HepG2 (cell line): ENCODE data around the gene PODXL. TPM values are rescaled to one million over a fixed set of nuclear protein-coding genes. Genes with fewer than 3 reads are reported as not detected.

Experiments
- ATAC-seq: fragments of 200-7000 bp; cut with Tn5 transposase; 3 replicates; pipeline ENCODE4 v1.9.1; 2020; ENCODE audit warnings: mild to moderate bottlenecking, moderate library complexity
- BruUV-seq: library from RNA; stranded (reverse); fragments of 400-500 nt; replicated peaks from 2 replicates; lab custom pipeline; 2021; lab: Mats Ljungman, UMichigan
- CTCF ChIA-PET: fragments of 300-600 bp; formaldehyde crosslinking; extraction: SDS; loops from one replicate; lab custom pipeline; 2021; ENCODE audit warnings: low total read pairs, inconsistent platforms, low intra/inter-chr PET ratio; lab: Yijun Ruan, JAX
- POLR2A ChIA-PET: fragments of 350-600 bp; sonication (Branson Sonifier 250); formaldehyde crosslinking; loops from one replicate; lab custom pipeline; 2020; ENCODE audit warnings: antibody characterized with exemption, inconsistent platforms; lab: Yijun Ruan, JAX
- DNase-seq: peaks from one replicate; pipeline ENCODE4 v3.0.0-alpha.2; 2015; ENCODE audit warnings: low spot score
- FAIRE-seq: peaks from 3 replicates; lab custom pipeline; 2011; peaks lifted over from hg19 to GRCh38; lab: Jason Lieb, UNC
- H2AFZ ChIP-seq: one replicate; pipeline ENCODE4 v1.6.1; 2011; ENCODE audit warnings: low read length, inconsistent platforms
- H3K27ac ChIP-seq: fragments of 300-600 bp; 3 replicates; pipeline ENCODE4 v1.8.0; 2011; ENCODE audit warnings: mixed run types, mild to moderate bottlenecking, mixed read lengths, low read length, inconsistent platforms; ENCODE audit not compliant: insufficient read depth; ENCODE audit errors: extremely low read length
- H3K27me3 ChIP-seq, 2 experiments: fragments of 200-600 bp in 1 of 2; 2 replicates in 1 of 2; 3 replicates in 1 of 2; pipeline versions ENCODE4 v1.6.0 to v1.8.0; 2011; ENCODE audit warnings: low read length in 2 of 2, mild to moderate bottlenecking in 2 of 2, moderate library complexity in 2 of 2, inconsistent platforms in 1 of 2; ENCODE audit not compliant: insufficient read depth in 2 of 2, control insufficient read depth in 1 of 2
- H3K36me3 ChIP-seq, 2 experiments: fragments of 200-600 bp in 1 of 2; replicated peaks in 1 of 2; 2 replicates in 1 of 2; 3 replicates in 1 of 2; pipeline versions ENCODE4 v1.5.1 to v1.8.0; 2011; ENCODE audit warnings: low read length in 2 of 2, inconsistent platforms in 1 of 2; ENCODE audit not compliant: insufficient read depth in 2 of 2, control insufficient read depth in 1 of 2
- H3K4me1 ChIP-seq: 2 replicates; pipeline ENCODE4 v1.5.1; 2012; ENCODE audit warnings: low read length, inconsistent platforms; ENCODE audit not compliant: insufficient read depth
- H3K4me2 ChIP-seq: 2 replicates; pipeline ENCODE4 v1.6.0; 2011; ENCODE audit warnings: low read depth, low read length, inconsistent platforms
- H3K4me3 ChIP-seq, 3 experiments: fragments of 200-600 bp in 1 of 3; sonication (generic), shearing (Covaris generic) in 1 of 3; replicated peaks in 1 of 3; 2 replicates each; pipeline ENCODE4 v1.5.1; 2011 to 2016; ENCODE audit warnings: low read length in 3 of 3, inconsistent platforms in 2 of 3, low read depth in 2 of 3, mild to moderate bottlenecking in 2 of 3, control low read depth in 1 of 3, mixed read lengths in 1 of 3; ENCODE audit not compliant: insufficient read depth in 1 of 3
- H3K79me2 ChIP-seq: one replicate; pipeline ENCODE4 v1.6.1; 2011; ENCODE audit warnings: low read length, inconsistent platforms; ENCODE audit not compliant: insufficient read depth
- H3K9ac ChIP-seq: 2 replicates; pipeline ENCODE4 v1.6.0; 2011; ENCODE audit warnings: mild to moderate bottlenecking, low read depth, low read length, inconsistent platforms; ENCODE audit not compliant: insufficient read depth
- H3K9me3 ChIP-seq: 2 replicates; pipeline ENCODE4 v1.5.1; 2012; ENCODE audit warnings: mild to moderate bottlenecking, low read length
- H4K20me1 ChIP-seq: 2 replicates; pipeline ENCODE4 v1.6.0; 2011; ENCODE audit warnings: inconsistent platforms, mild to moderate bottlenecking, low read length, moderate library complexity; ENCODE audit not compliant: insufficient read depth
- IRX3 ChIP-seq: sonication (generic); formaldehyde crosslinking; IDR thresholded peaks from 2 replicates; pipeline ENCODE4 v1.8.1; 2023; ENCODE audit warnings: mild to moderate bottlenecking, low read depth, missing genetic modification reagents, borderline replicate concordance
- MBD4 ChIP-seq: IDR thresholded peaks from 2 replicates; pipeline ENCODE4 v1.6.1; 2012; ENCODE audit warnings: low read length, inconsistent platforms, borderline replicate concordance
- NFRKB ChIP-seq: fragments of 450-650 bp; IDR thresholded peaks from 2 replicates; pipeline ENCODE4 v1.6.1; 2017
- NPAS2 ChIP-seq: sonication (generic); formaldehyde crosslinking; IDR thresholded peaks from 2 replicates; pipeline ENCODE4 v1.8.0; 2022; ENCODE audit warnings: mild to moderate bottlenecking, missing genetic modification reagents, borderline replicate concordance
- PITX1 ChIP-seq: sonication (generic); formaldehyde crosslinking; IDR thresholded peaks from 2 replicates; pipeline ENCODE4 v1.5.1; 2020; ENCODE audit warnings: mild to moderate bottlenecking, missing genetic modification reagents
- SCMH1 ChIP-seq: sonication (generic); formaldehyde crosslinking; IDR thresholded peaks from 2 replicates; pipeline ENCODE4 v1.9.0; 2021; ENCODE audit warnings: missing genetic modification reagents, mild to moderate bottlenecking, borderline replicate concordance
- SUZ12 ChIP-seq: fragments of 150-350 bp; IDR thresholded peaks from 2 replicates; pipeline ENCODE4 v1.6.1; 2014; ENCODE audit warnings: low read depth, low read length
- TRIM24 ChIP-seq: sonication (generic); formaldehyde crosslinking; IDR thresholded peaks from 2 replicates; pipeline ENCODE4 v1.8.0; 2022; ENCODE audit warnings: mild to moderate bottlenecking, missing genetic modification reagents
- ZNF44 ChIP-seq: sonication (generic); formaldehyde crosslinking; IDR thresholded peaks from 2 replicates; pipeline ENCODE4 v1.5.1; 2020; ENCODE audit warnings: mild to moderate bottlenecking, missing genetic modification reagents
- ZNF616 ChIP-seq: sonication (generic); formaldehyde crosslinking; IDR thresholded peaks from 2 replicates; pipeline ENCODE4 v1.5.0; 2020; ENCODE audit warnings: low read depth, mild to moderate bottlenecking, missing genetic modification reagents
- ZNF737 ChIP-seq: sonication (generic); formaldehyde crosslinking; IDR thresholded peaks from 2 replicates; pipeline ENCODE4 v1.5.0; 2020; ENCODE audit warnings: missing genetic modification reagents, mild to moderate bottlenecking, borderline replicate concordance
- ZNF878 ChIP-seq: sonication (generic); formaldehyde crosslinking; IDR thresholded peaks from 2 replicates; pipeline ENCODE4 v1.8.1; 2023; ENCODE audit warnings: mild to moderate bottlenecking, missing genetic modification reagents, moderate library complexity
- WGBS: methylation state at CpG from one replicate; pipeline ENCODE4 v1.1.6; 2017; ENCODE audit warnings: low lambda C conversion rate; 5-methylcytosine and 5-hydroxymethylcytosine counted together
- in situ Hi-C: cut with HindIII; loops from 2 replicates; pipeline ENCODE4 v1.10.0; 2017; ENCODE audit warnings: low pct_unique_long_range_greater_than_20kb; ENCODE audit not compliant: extremely low pct_ligation_motif_present
- intact Hi-C: fragments of 100-400 bp; cut with micrococcal nuclease; formaldehyde crosslinking; loops from one replicate; pipeline ENCODE4 v1.10.0; 2022; ENCODE audit not compliant: unreplicated experiment
- polyA plus RNA-seq, 8 experiments: library from polyadenylated mRNA; depleted of rRNA in 3 of 8; stranded (reverse) in 7 of 8; unstranded in 1 of 8; fragments of >200 nt; fragmentation: Illumina TruSeq in 4 of 8; extraction: Trizol in 4 of 8; gene quantifications; 2 replicates each; pipeline versions ENCODE4 v1.2.1 to v1.2.3, GENCODE V29; 2011 to 2016; ENCODE audit warnings: low read depth in 4 of 8, missing spikeins in 1 of 8, mixed read lengths in 1 of 8; ENCODE audit not compliant: insufficient read depth in 1 of 8
- total RNA-seq, 5 experiments: library from RNA; depleted of rRNA; stranded (reverse); fragments of >200 nt; fragmentation: Illumina TruSeq; extraction: Trizol; gene quantifications; 2 replicates each; pipeline ENCODE4 v1.2.3, GENCODE V29; 2016; ENCODE audit warnings: low read depth in 1 of 5
- TF ChIP-seq, protein P1 (sequence below): sonication (generic); formaldehyde crosslinking; IDR thresholded peaks from 2 replicates; pipeline ENCODE4 v1.4.0; 2020; ENCODE audit warnings: low read depth, mild to moderate bottlenecking, missing genetic modification reagents
- TF ChIP-seq, protein P2 (sequence below): sonication (generic); formaldehyde crosslinking; IDR thresholded peaks from 2 replicates; pipeline ENCODE4 v1.5.0; 2020; ENCODE audit warnings: missing genetic modification reagents, mild to moderate bottlenecking, borderline replicate concordance
- TF ChIP-seq, protein P3 (sequence below): sonication (generic); formaldehyde crosslinking; IDR thresholded peaks from 2 replicates; pipeline ENCODE4 v1.8.1; 2023; ENCODE audit warnings: mild to moderate bottlenecking, missing genetic modification reagents
- TF ChIP-seq, protein P4 (sequence below): sonication (generic); formaldehyde crosslinking; IDR thresholded peaks from 2 replicates; pipeline ENCODE4 v1.4.0; 2020; ENCODE audit warnings: missing genetic modification reagents

The PODXL gene
- total and polyA plus RNA-seq, 2 of the 13 experiments (the other 11 are each of a cell fraction or from before 2014, with no cell fraction given) = 0.22 to 0.54 TPM

DNA sequence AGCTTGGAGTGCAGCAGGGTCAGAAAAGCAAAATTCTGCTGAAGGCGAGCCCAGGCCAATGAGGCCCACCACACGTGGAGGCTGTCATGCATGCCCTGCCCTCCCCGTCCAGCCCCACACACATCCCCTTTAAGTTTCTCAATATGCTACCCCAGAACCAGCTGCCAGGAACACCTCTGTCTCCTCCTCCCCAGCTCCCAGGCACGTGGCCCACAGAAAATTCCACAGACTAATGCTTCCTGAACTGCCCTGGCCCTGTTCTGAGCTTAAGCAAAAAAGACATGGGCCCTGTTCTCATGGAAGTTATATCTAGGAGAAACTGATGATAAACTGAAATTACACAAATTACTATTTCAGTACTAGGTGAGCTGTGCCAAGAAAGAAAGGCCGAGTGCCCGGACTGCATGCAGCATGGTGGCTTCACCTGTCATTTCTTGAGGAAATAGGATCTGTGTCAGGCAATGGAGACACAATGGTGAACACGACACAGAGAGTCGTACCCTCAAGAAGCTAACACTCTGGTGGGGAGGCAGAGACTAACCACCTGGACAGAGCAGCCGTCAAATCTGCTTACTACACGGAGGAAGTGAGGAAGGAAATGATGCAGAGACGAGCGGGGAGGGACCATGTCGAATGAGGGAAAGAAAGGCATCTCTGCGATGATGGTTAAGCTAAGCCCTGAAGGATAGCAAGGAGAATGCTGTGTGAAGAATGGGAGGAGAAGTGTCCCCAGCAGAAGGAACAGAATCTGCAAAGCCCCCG lies 44.5 kb downstream of the PODXL start:
- no peaks in the 10 kb centered on the region for H3K36me3 ChIP-seq
- no peak overlapping the region for H3K9ac ChIP-seq
- H3K27ac ChIP-seq = no peak overlapping the region
- DNase-seq (no peak), FAIRE-seq (no peak), ATAC-seq (no peak)
- no peaks in the 10 kb centered on the region for H3K9me3 ChIP-seq
- peaks cover 0 to 3% of the 10 kb centered on the region in 2 experiments; a peak in 1 of 5 replicates for H3K27me3 ChIP-seq
- WGBS = 50% methylated on average over 14 of the region's 15 CpGs
- in situ Hi-C loops (no loop called here), intact Hi-C loops (no loop called here)
- ChIA-PET CTCF (no interaction called here), POLR2A (no interaction called here)
- H3K4me3 ChIP-seq = no peak overlapping the region
- H3K4me1 ChIP-seq = peaks cover 11% of the 10 kb centered on the region
- H2AFZ ChIP-seq = no peak overlapping the region
- no peaks in the 10 kb centered on the region for H3K79me2 ChIP-seq
- H3K4me2 ChIP-seq = no peak overlapping the region
- no TSS peak for BruUV-seq
- no peaks in the 10 kb centered on the region for H4K20me1 ChIP-seq
- TF ChIP-seq, protein P1, sequence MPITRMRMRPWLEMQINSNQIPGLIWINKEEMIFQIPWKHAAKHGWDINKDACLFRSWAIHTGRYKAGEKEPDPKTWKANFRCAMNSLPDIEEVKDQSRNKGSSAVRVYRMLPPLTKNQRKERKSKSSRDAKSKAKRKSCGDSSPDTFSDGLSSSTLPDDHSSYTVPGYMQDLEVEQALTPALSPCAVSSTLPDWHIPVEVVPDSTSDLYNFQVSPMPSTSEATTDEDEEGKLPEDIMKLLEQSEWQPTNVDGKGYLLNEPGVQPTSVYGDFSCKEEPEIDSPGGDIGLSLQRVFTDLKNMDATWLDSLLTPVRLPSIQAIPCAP = no peak
- TF ChIP-seq TRIM24 (CRISPR knock-in tag) = no peak
- no peak for TF ChIP-seq ZNF737 (CRISPR knock-in tag)
- no peak for TF ChIP-seq IRX3 (CRISPR knock-in tag)
- TF ChIP-seq, protein P2, sequence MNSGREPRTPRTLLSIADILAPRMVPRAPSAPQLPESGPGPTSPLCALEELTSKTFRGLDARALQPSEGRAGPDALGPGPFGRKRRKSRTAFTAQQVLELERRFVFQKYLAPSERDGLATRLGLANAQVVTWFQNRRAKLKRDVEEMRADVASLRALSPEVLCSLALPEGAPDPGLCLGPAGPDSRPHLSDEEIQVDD (CRISPR knock-in tag) = no peak

DNA sequence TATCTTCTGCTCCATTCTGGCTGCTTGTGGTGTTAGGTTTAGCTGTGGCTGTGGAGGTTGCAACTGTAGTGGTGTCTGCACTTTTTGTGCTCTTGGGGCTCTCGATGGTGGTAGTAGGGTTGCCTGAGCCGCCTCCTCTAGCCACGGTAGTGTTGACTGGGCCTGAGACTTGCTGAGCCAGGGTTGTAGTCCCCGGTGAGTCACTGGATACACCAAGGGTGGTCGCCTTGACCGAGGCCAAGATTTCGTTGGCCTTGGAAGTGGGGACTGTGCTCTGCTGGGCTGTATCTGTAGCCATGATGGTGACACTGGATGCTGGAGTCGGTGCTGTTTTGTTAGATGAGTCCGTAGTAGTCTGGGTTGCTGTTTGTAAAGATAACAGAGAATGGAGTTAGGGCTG lies 45.4 kb downstream of the PODXL start:
- H3K4me2 ChIP-seq = no peak overlapping the region
- FAIRE-seq (no peak), ATAC-seq (no peak), DNase-seq (no peak)
- H3K79me2 ChIP-seq = no peaks in the 10 kb centered on the region
- ChIA-PET CTCF (no interaction called here), POLR2A (no interaction called here)
- 67% methylated on average over 4 of the region's 9 CpGs for WGBS
- intact Hi-C loops (no loop called here), in situ Hi-C loops (no loop called here)
- no peak overlapping the region for H3K4me3 ChIP-seq
- no TSS peak for BruUV-seq
- peaks cover 11% of the 10 kb centered on the region for H3K4me1 ChIP-seq
- no peaks in the 10 kb centered on the region for H3K9me3 ChIP-seq
- H3K36me3 ChIP-seq = no peaks in the 10 kb centered on the region
- H3K27ac ChIP-seq = no peak overlapping the region
- H3K27me3 ChIP-seq = peaks cover 0 to 3% of the 10 kb centered on the region in 2 experiments; a peak in 1 of 5 replicates
- no peaks in the 10 kb centered on the region for H4K20me1 ChIP-seq
- H3K9ac ChIP-seq = no peak overlapping the region
- no peak overlapping the region for H2AFZ ChIP-seq
- TF ChIP-seq PITX1 (CRISPR knock-in tag) (no peak), NPAS2 (CRISPR knock-in tag) (no peak), ZNF616 (CRISPR knock-in tag) (no peak), ZNF737 (CRISPR knock-in tag) (no peak), MBD4 (no peak), NFRKB (no peak), SUZ12 (no peak), ZNF878 (CRISPR knock-in tag) (no peak), ZNF44 (no peak), SCMH1 (CRISPR knock-in tag) (no peak)
- TF ChIP-seq, protein P3, sequence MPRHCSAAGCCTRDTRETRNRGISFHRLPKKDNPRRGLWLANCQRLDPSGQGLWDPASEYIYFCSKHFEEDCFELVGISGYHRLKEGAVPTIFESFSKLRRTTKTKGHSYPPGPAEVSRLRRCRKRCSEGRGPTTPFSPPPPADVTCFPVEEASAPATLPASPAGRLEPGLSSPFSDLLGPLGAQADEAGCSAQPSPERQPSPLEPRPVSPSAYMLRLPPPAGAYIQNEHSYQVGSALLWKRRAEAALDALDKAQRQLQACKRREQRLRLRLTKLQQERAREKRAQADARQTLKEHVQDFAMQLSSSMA (CRISPR knock-in tag) = no peak
- TF ChIP-seq, protein P4, sequence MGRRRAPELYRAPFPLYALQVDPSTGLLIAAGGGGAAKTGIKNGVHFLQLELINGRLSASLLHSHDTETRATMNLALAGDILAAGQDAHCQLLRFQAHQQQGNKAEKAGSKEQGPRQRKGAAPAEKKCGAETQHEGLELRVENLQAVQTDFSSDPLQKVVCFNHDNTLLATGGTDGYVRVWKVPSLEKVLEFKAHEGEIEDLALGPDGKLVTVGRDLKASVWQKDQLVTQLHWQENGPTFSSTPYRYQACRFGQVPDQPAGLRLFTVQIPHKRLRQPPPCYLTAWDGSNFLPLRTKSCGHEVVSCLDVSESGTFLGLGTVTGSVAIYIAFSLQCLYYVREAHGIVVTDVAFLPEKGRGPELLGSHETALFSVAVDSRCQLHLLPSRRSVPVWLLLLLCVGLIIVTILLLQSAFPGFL (CRISPR knock-in tag) = no peak
